NCI-H748 (cell line): ENCODE results near the gene NR2C2AP.
A peak's percentile ranks its signal among the peaks of the same experiment; 100 is the strongest.
"Not testable (repeated sequence)": the region's sequence is repeated elsewhere in the genome, so short reads cannot be mapped to it uniquely, and the experiment has no call there.

ENCODE experiments used
- DNase-seq: peaks from one replicate; lab custom pipeline; 2025; ENCODE audit not compliant: unreplicated experiment; lab: John Stamatoyannopoulos, UW

NR2C2AP gene

GRCh38 chr19:19185853-19186740 lies 17.1 kb downstream of the NR2C2AP start:
- peak; percentile 64 for DNase-seq

GRCh38 chr19:19181488-19181998 lies 21.7 kb downstream of the NR2C2AP start:
- no peak for DNase-seq

- no peak for DNase-seq
These were observed 23.4 kb downstream of the NR2C2AP start for GRCh38 chr19:19179548-19180441.

- DNase-seq = no peak
These were observed 26.3 kb downstream of the NR2C2AP start for GRCh38 chr19:19176950-19177349.

- DNase-seq = not testable (repeated sequence)
These were observed 30.0 kb downstream of the NR2C2AP start for GRCh38 chr19:19173243-19173642.

- no peak for DNase-seq
These were observed 31.2 kb downstream of the NR2C2AP start for GRCh38 chr19:19171821-19172532.

GRCh38 chr19:19170873-19171672 lies 32.1 kb downstream of the NR2C2AP start:
- no peak for DNase-seq

GRCh38 chr19:19170053-19170872 lies 33.0 kb downstream of the NR2C2AP start, which contains the start of gene MEF2B:
Gene MEF2B, minus strand, starts transcription at chr19:19170263. Its CDS starts 19,528 bp downstream, at chr19:19150735.
- peak; percentile 90 for DNase-seq

GRCh38 chr19:19169236-19170052 lies 33.8 kb downstream of the NR2C2AP start:
- no peak for DNase-seq

- DNase-seq = no peak
These were observed 35.6 kb downstream of the NR2C2AP start for GRCh38 chr19:19167612-19168011.

GRCh38 chr19:19165396-19165795 lies 37.8 kb downstream of the NR2C2AP start:
- no peak for DNase-seq

GRCh38 chr19:19162495-19162894 lies 40.7 kb downstream of the NR2C2AP start:
- DNase-seq = no peak

GRCh38 chr19:19160461-19161035 lies 42.7 kb downstream of the NR2C2AP start:
- no peak for DNase-seq

- DNase-seq = no peak
These were observed 43.7 kb downstream of the NR2C2AP start for GRCh38 chr19:19159534-19159933.

GRCh38 chr19:19157808-19158207 lies 45.4 kb downstream of the NR2C2AP start:
- no peak for DNase-seq

GRCh38 chr19:19155495-19156219 lies 47.6 kb downstream of the NR2C2AP start:
- DNase-seq = no peak

- no peak for DNase-seq
These were observed 48.3 kb downstream of the NR2C2AP start for GRCh38 chr19:19154768-19155494.
